Gastroesophageal sphincter (tissue), 3 donors: ENCODE measurements around the gene HLA-DPA1.

Experiments
- CTCF ChIP-seq, 4 experiments: fragments of 200-600 bp in 2 of 4; fragments of 450-650 bp in 2 of 4; sonication (generic) in 1 of 4; IDR thresholded peaks; one replicate each; pipeline ENCODE4 v1.5.1; 2017 to 2019; ENCODE audit warnings: antibody characterized with exemption in 4 of 4, mild to moderate bottlenecking in 2 of 4, moderate library complexity in 2 of 4
- EP300 ChIP-seq: sonication (generic); formaldehyde crosslinking; IDR thresholded peaks from one replicate; pipeline ENCODE4 v1.6.1; 2017; ENCODE audit warnings: antibody characterized with exemption, mild to moderate bottlenecking
- POLR2A ChIP-seq, 2 donors: fragments of 450-650 bp; IDR thresholded peaks; one replicate each; pipeline ENCODE4 v1.6.1; 2017; ENCODE audit warnings: antibody characterized with exemption in 2 of 2, mild to moderate bottlenecking in 2 of 2, moderate library complexity in 1 of 2
- POLR2AphosphoS5 ChIP-seq: sonication (generic); formaldehyde crosslinking; IDR thresholded peaks from one replicate; pipeline ENCODE4 v1.6.1; 2017; ENCODE audit warnings: antibody characterized with exemption

GRCh38 chr6:33073431-33073871, at the start of gene HLA-DPA1:
- no peak for TF ChIP-seq CTCF (IDR thresholded peaks at IDR 0.05)
- TF ChIP-seq POLR2AphosphoS5, result no peak
- peak; percentile 35 to 40 for TF ChIP-seq POLR2A (IDR thresholded peaks at IDR 0.05)
- TF ChIP-seq EP300, result no peak
